HepG2 (cell line): ENCODE results near the gene FAM221B.

Experiments
- ELF1 ChIP-seq: sonication (generic); formaldehyde crosslinking; IDR thresholded peaks from 2 replicates; pipeline ENCODE4 v1.4.0; 2020; ENCODE audit warnings: missing genetic modification reagents
- EZH2 ChIP-seq: conservative IDR thresholded peaks from 2 replicates; pipeline ENCODE4 v1.6.1; 2012; ENCODE audit warnings: mild to moderate bottlenecking, low read depth, low read length, moderate library complexity
- HMG20A ChIP-seq: IDR thresholded peaks from 2 replicates; pipeline ENCODE4 v1.6.1; 2016; ENCODE audit warnings: borderline replicate concordance
- POLR2AphosphoS5 ChIP-seq: IDR thresholded peaks from 2 replicates; pipeline ENCODE4 v1.6.1; 2012; ENCODE audit warnings: low read depth, low read length
- RAD21 ChIP-seq: fragments of 450-650 bp; formaldehyde crosslinking; IDR thresholded peaks from 2 replicates; pipeline ENCODE4 v1.5.0; 2020; ENCODE audit warnings: mild to moderate bottlenecking
- SMAD3 ChIP-seq: sonication (generic); formaldehyde crosslinking; IDR thresholded peaks from 2 replicates; pipeline ENCODE4 v1.4.0; 2020; ENCODE audit warnings: missing genetic modification reagents
- ZNF101 ChIP-seq: sonication (generic); formaldehyde crosslinking; IDR thresholded peaks from 2 replicates; pipeline ENCODE4 v1.4.0; 2020; ENCODE audit warnings: mild to moderate bottlenecking, low read depth, missing genetic modification reagents, borderline replicate concordance
- ZNF207 ChIP-seq: fragments of 450-650 bp; IDR thresholded peaks from 2 replicates; pipeline ENCODE4 v1.6.1; 2016; ENCODE audit warnings: antibody characterized with exemption, borderline replicate concordance
- TF ChIP-seq, protein P1 (sequence below): sonication (generic); formaldehyde crosslinking; IDR thresholded peaks from 2 replicates; pipeline ENCODE4 v1.9.0; 2021; ENCODE audit warnings: missing genetic modification reagents, borderline replicate concordance

DNA sequence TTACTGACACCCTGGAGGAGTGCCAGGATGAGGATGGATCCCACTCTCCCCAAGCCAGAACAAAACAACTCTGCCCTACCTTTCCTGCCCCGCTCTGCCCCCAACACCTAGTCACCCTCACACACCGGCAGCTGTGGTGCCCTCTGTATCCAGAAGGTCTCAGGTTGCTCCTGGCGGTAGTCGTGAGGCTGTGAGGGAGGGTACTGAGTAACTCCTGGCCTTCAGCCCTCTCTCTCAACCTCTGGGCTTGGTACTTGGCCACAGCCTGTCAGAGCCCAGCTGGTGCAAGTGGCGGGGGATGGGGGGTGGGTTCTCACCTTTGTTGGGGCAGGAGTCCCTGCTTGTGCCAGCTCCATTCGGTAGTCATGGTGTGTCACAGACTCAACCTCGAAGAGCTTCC lies 18.4 kb downstream of the FAM221B start:
- TF ChIP-seq ZNF207 (no peak), EZH2 (no peak), SMAD3 (no peak), RAD21 (CRISPR knock-in tag) (no peak), ELF1 (CRISPR knock-in tag) (no peak), ZNF101 (CRISPR knock-in tag) (no peak), POLR2AphosphoS5 (no peak), HMG20A (CRISPR knock-in tag) (no peak)
- TF ChIP-seq, protein P1, sequence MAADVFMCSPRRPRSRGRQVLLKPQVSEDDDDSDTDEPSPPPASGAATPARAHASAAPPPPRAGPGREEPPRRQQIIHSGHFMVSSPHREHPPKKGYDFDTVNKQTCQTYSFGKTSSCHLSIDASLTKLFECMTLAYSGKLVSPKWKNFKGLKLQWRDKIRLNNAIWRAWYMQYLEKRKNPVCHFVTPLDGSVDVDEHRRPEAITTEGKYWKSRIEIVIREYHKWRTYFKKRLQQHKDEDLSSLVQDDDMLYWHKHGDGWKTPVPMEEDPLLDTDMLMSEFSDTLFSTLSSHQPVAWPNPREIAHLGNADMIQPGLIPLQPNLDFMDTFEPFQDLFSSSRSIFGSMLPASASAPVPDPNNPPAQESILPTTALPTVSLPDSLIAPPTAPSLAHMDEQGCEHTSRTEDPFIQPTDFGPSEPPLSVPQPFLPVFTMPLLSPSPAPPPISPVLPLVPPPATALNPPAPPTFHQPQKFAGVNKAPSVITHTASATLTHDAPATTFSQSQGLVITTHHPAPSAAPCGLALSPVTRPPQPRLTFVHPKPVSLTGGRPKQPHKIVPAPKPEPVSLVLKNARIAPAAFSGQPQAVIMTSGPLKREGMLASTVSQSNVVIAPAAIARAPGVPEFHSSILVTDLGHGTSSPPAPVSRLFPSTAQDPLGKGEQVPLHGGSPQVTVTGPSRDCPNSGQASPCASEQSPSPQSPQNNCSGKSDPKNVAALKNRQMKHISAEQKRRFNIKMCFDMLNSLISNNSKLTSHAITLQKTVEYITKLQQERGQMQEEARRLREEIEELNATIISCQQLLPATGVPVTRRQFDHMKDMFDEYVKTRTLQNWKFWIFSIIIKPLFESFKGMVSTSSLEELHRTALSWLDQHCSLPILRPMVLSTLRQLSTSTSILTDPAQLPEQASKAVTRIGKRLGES, result no peak
